Muscle layer of colon (tissue), 2 donors: ENCODE results near the gene RPS14.
A peak's percentile ranks its signal among the peaks of the same experiment; 100 is the strongest.

Experiments used
- H3K27ac ChIP-seq: one replicate; pipeline ENCODE4 v1.7.0; 2013; ENCODE audit warnings: low read depth, mild to moderate bottlenecking, low read length, moderate library complexity
- H3K27me3 ChIP-seq, 2 donors: one replicate each; pipeline ENCODE4 v1.7.0; 2013; ENCODE audit warnings: low read length in 2 of 2, mild to moderate bottlenecking in 2 of 2; ENCODE audit not compliant: insufficient read depth in 2 of 2, control insufficient read depth in 1 of 2
- H3K36me3 ChIP-seq: one replicate; pipeline ENCODE4 v1.7.0; 2013; ENCODE audit warnings: mild to moderate bottlenecking, low read length; ENCODE audit not compliant: insufficient read depth
- H3K4me1 ChIP-seq: one replicate; pipeline ENCODE4 v1.7.0; 2013; ENCODE audit warnings: mild to moderate bottlenecking, low read length; ENCODE audit not compliant: insufficient read depth
- H3K4me3 ChIP-seq, 2 donors: one replicate each; pipeline ENCODE4 v1.7.0; 2013; ENCODE audit warnings: low read length in 2 of 2, low read depth in 1 of 2, mild to moderate bottlenecking in 1 of 2, moderate library complexity in 1 of 2
- H3K9ac ChIP-seq: one replicate; pipeline ENCODE4 v1.7.0; 2013; ENCODE audit warnings: low read length
- H3K9me3 ChIP-seq: one replicate; pipeline ENCODE4 v1.7.0; 2013; ENCODE audit warnings: mild to moderate bottlenecking, low read length
- donor health status: abdominal sarcoma.
- donor health status: Adenocarcinoma of cecum.

The RPS14 gene

DNA sequence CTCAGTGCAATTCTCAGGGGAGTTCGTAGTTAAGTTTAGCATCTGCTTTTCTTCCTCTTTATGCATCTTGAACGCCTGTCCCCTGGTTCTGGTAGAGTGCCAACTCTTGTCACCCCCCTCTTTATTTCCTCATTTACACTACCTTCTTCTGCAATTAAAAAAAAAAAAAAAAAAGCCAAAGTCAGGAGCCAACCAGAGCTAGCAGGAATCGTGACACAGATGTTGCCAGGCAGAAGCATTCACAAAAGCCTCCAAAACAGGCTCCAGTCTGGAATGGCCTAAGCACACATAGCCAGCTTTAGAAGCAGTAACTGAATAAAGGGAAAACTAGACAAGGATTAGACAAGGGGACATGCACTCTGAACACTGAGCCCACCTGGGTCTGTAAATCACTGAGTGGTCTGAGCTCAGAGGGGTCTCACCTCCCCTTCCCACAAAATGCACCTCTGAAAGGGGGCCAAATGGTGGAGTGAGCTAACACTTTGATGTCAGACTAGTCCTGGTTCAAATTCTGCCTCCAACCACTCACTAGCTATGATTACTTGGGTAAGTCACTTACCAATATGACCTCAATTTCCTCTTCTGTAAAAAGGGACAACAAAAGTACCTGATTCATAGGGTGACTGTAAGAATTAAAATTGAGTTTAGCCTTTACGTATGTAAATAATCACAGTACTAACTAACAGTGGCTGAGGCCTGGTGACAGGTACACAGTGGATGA is 38.9 kb downstream of the RPS14 start:
- H3K4me3 ChIP-seq = peak overlapping the region in 1 of 2 donors; percentile 44
- peaks cover 7% of the 10 kb centered on the region for H3K36me3 ChIP-seq
- peaks cover 21% of the 10 kb centered on the region for H3K4me1 ChIP-seq
- peak overlapping the region; percentile 64 for H3K27ac ChIP-seq
- H3K9ac ChIP-seq = peak overlapping the region; percentile 4
- H3K9me3 ChIP-seq = no peaks in the 10 kb centered on the region
- H3K27me3 ChIP-seq = no peaks in the 10 kb centered on the region

DNA sequence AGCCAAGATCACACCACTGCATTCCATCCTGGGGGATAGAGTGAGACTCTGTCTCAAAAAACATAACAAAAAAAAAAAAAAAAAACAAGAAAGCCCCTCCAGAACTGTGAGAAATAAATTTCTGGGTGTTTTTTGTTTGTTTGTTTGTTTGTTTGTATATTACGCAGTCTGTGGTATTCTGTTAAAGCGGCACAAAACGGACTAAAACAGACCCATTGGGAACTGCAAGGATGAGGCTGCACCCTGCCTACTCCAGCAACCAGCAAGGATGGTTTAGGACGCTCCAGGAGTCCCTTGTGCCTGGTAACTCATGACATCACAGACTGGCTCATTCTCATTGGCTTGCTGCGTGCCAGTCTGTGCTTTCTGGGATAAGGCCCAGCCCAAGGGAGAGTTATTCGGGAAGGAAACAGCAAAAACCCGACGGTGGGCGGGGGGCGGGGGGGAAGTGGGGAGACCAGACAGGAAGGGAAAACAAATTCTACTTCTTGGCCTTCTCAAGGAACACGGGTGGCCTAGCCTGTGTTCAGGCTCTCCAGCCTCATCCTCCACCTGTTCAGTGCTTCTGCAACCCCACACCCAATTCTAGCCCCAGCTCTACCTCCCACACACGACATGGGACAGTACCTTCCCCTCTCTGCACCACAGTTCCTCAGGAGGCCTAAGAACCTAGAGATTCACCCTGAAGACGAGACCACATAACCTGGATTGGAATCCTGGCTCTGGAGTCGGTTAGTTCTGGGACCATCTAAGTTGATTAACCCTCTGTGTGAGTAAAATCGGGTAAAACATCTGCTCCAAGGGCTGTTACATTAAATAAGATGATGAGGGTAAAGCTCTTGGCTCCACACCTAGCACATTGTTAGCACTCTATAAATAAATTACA is 39.7 kb downstream of the RPS14 start:
- H3K4me1 ChIP-seq = peaks cover 21% of the 10 kb centered on the region
- H3K27ac ChIP-seq = peak overlapping the region; percentile 28
- H3K4me3 ChIP-seq = peak overlapping the region; percentile 6 to 44
- peak overlapping the region; percentile 16 for H3K9ac ChIP-seq
- H3K27me3 ChIP-seq = no peaks in the 10 kb centered on the region
- H3K9me3 ChIP-seq = no peaks in the 10 kb centered on the region
- H3K36me3 ChIP-seq = peaks cover 8% of the 10 kb centered on the region

DNA sequence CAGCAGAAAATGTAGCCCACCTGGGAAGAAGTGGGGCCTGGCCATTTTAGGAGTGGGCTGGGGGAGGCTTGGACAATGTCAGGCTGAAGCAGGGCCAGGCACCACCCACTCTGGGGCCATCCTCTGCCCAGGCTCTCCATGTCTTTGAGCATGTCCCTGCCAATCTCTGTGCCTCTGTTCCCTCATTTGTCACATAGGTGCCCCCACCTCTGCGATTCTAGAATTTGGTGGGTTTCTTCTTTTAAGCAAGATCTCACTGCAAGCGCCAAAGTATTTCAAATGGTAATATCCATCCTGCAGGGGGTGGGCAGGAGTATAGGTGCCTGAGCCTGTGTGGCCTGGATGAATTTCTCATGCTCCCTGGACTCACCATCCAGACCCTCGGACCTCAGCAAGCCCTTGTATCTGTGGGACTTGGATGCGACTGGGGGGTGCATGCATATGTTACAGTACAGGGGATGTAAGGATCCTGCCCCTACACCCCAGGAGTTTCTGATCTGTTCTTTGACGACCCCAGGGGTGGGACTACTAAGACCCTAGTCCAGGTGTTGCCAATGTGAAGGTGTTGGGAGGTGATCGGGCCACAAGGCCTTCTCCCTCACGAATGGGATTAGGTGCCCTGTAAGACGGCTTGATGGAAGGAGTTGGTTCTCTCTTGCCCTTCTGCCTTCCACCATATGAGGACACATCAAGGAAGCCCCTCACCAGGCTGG is 41.2 kb downstream of the RPS14 start:
- Histone ChIP-seq H3K27ac (no peak overlapping the region), H3K4me3 (no peak overlapping the region), H3K4me1 (peaks cover 18% of the 10 kb centered on the region), H3K36me3 (peaks cover 13% of the 10 kb centered on the region), H3K9ac (no peak overlapping the region), H3K9me3 (no peaks in the 10 kb centered on the region), H3K27me3 (no peaks in the 10 kb centered on the region)

DNA sequence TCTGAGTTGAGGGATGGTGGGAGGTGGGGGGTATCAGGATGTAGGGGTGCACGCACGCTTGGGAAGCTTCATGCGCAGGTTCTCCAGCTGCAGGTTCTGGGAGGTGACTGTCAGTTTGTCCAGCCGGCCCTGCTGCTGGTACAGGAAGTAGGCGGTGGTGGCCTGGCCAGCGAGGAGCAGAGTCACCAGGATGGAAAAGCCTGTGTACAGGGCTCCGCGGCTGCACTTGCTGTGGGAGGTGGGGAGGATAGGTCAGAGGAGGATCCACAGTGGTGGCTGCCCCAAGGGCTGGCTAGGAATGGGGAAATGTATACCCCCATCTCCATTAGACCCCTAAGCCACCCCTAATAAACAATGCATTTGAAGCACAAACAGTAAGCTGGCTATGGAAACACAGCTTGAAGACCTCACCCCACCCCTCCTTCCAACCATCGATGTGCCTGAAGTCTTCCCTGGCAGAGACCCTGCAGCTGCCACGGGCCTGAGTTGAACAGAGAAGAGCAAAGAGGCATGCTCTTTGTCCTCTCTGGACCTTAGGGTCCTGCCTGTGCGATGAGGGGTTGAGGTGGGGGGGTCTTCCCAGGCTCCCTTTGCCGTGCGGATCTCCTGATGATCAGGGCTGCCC is 42.3 kb downstream of the RPS14 start:
- H3K9ac ChIP-seq = no peak overlapping the region
- no peak overlapping the region for H3K27ac ChIP-seq
- no peak overlapping the region for H3K4me3 ChIP-seq
- H3K36me3 ChIP-seq = peaks cover 13% of the 10 kb centered on the region
- peaks cover 13% of the 10 kb centered on the region for H3K4me1 ChIP-seq
- H3K9me3 ChIP-seq = no peaks in the 10 kb centered on the region
- H3K27me3 ChIP-seq = no peaks in the 10 kb centered on the region

DNA sequence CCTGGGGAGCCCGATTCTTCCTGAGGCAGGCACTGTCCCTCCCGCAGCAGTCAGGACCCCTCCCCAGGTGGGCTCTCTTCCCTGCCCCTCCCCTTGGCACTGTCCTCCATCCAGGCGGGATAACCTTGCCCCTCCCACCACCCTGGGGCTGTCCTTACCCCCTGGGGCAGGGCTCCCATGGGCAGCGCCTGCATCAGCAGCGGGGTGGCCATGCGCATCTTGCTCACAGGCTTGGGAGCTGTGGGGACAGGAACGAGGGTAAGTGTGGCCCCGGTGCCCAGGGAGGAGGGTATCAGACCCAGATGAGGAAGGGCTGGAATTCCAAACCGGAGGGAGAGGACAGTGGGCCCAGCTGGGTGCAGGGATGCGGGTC is 42.8 kb downstream of the RPS14 start:
- Histone ChIP-seq H3K36me3 (peaks cover 13% of the 10 kb centered on the region), H3K4me3 (no peak overlapping the region)

DNA sequence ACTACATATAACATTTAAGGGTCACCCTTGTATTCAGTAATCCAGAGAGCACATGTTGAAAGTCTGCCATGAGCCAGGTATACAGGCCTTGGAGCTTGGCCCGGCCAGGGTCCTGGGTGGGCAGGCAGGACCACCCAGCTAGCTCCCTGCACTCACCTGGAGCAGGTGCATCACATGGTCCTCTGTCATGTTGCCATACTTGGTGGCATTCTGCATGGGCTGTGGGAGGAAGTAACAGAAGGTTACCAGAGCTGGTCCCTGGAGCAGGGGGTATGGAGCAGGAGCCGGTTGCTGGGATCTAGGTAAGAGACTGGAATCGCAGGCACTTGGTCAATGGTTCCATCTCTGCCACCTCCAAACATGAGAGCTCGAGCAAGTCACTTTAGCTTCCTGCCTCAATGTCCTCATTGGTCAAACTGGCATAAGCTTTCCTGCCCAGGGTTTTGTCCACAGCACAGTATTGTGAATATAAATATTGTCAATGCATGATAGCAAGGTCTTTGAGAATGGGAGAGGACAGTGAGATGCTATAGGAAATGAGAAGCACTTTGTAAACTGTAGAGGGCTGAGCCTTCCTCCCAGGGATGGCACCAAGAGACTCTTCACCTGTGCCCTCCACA is 43.3 kb downstream of the RPS14 start:
- Histone ChIP-seq H3K4me3 (no peak overlapping the region), H3K9ac (no peak overlapping the region), H3K36me3 (peaks cover 13% of the 10 kb centered on the region), H3K4me1 (peaks cover 13% of the 10 kb centered on the region), H3K9me3 (no peaks in the 10 kb centered on the region), H3K27me3 (no peaks in the 10 kb centered on the region), H3K27ac (no peak overlapping the region)

More for the DNA sequence above, 42.8 kb downstream of the RPS14 start:
- Histone ChIP-seq H3K27me3 (no peaks in the 10 kb centered on the region), H3K27ac (no peak overlapping the region), H3K9me3 (no peaks in the 10 kb centered on the region), H3K9ac (no peak overlapping the region), H3K4me1 (peaks cover 13% of the 10 kb centered on the region)

DNA sequence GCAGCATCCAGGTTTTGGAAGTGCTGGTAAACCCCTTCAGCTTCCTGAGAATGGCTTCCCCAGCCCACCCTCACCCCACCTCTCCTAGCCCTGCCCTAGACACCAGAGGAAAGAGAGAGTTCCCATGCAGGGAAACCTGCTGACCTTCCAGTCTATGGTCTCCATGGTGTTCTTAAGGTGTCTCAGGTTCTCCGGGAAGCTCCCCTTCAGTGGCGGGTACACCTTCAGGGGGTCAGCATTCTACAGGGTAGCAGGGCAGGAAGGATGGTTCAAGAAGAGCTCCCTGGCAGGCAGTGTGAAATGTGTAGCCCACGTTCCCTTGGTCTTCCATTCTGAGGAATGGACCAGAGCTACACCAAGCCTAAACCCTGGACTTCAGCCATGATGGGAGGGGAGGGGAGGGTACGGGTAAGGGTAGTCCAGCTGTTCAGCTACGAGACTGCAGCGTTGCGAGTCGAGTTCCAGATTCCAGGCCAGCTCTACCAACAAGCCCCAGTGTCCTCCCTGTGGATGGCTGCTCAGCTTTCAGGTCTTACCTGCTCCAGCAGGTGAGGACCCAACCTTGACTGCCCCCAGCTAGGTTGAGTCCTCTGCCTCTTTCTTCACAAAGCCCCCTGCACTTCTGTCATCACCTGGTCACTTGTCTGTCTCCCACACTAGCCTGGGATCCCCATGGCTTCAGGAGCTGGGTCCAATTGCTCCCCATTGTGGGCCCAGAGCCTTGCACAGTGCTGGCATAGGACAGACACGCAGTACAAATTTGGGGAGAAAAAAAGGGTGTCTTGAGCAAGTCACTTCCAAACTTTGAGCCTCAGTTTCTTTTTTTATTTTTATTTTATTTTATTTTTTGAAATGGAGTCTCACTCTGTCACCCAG is 44.4 kb downstream of the RPS14 start:
- Histone ChIP-seq H3K36me3 (peaks cover 23% of the 10 kb centered on the region), H3K9me3 (no peaks in the 10 kb centered on the region), H3K4me3 (no peak overlapping the region), H3K4me1 (peaks cover 4% of the 10 kb centered on the region), H3K27ac (no peak overlapping the region), H3K27me3 (no peaks in the 10 kb centered on the region), H3K9ac (no peak overlapping the region)

DNA sequence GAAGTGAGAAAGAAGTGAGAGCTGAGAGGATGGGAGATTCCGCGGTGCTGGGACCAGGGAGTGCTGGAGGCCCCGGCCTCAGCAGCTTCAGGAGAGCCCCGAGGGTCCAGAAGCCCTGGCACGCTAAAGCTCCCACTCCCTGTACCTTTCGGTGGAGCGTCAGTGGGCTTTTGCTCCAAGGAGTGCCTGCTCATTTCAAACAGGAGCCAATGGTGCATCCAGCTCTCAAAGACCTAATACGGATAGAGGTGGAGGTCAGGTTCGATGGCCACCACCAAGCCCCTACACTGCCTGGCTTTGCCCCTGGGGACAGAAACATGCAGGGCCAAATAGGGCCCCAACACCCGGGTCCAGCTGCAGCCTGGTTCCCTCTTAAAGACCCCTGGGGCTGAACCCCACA is 45.0 kb downstream of the RPS14 start:
- H3K27ac ChIP-seq = no peak overlapping the region
- no peaks in the 10 kb centered on the region for H3K4me1 ChIP-seq
- peaks cover 30% of the 10 kb centered on the region for H3K36me3 ChIP-seq
- H3K9ac ChIP-seq = no peak overlapping the region
- no peak overlapping the region for H3K4me3 ChIP-seq
- no peaks in the 10 kb centered on the region for H3K27me3 ChIP-seq
- H3K9me3 ChIP-seq = no peaks in the 10 kb centered on the region

DNA sequence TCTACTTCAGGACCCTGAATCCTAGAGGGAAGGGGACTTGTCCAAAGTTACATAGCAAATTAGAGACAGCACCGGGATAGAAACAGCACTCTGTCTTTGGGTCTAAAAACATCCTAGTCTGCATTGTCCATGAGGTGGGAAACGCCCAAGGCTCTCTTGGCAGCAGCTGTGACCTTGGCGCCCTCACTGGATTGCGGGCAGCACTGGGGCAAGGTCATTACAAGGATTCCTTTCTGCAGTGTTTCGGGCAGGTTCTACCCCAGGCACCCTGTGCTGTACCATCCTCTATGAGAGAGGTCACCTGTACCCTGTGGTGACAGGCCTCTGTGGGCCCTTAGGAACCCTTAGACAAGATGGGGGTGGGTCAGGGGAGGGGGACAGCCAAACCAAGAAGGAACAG is 45.4 kb downstream of the RPS14 start:
- Histone ChIP-seq H3K4me3 (no peak overlapping the region), H3K36me3 (peaks cover 33% of the 10 kb centered on the region), H3K9ac (no peak overlapping the region), H3K9me3 (no peaks in the 10 kb centered on the region), H3K4me1 (no peaks in the 10 kb centered on the region), H3K27me3 (no peaks in the 10 kb centered on the region), H3K27ac (no peak overlapping the region)

DNA sequence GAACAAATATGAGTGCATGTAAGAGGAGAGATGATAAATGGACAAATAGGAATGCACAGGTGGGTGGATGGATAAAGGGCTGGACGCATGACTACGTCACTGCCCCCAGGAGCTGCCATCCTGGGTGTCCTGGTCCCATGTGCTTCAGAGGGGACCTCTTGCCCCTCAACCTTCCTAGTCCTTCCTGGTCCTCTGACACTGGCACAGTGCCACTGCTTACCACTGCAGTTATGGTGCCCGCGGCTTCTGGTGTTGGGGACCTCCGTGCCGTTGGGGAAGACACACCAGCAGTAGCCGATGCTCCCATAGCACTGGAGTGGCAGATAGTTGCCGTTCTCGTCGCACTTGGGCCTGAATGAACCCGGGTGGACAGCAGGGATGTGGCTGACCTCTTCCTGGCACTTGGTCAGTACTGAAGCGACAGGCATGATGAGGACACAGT is 46.6 kb downstream of the RPS14 start:
- no peaks in the 10 kb centered on the region for H3K4me1 ChIP-seq
- no peaks in the 10 kb centered on the region for H3K27me3 ChIP-seq
- peaks cover 38% of the 10 kb centered on the region for H3K36me3 ChIP-seq
- H3K27ac ChIP-seq = no peak overlapping the region
- no peak overlapping the region for H3K4me3 ChIP-seq
- H3K9me3 ChIP-seq = no peaks in the 10 kb centered on the region
- H3K9ac ChIP-seq = no peak overlapping the region
